ENCODE measurements around the gene CCDC60.

DNA sequence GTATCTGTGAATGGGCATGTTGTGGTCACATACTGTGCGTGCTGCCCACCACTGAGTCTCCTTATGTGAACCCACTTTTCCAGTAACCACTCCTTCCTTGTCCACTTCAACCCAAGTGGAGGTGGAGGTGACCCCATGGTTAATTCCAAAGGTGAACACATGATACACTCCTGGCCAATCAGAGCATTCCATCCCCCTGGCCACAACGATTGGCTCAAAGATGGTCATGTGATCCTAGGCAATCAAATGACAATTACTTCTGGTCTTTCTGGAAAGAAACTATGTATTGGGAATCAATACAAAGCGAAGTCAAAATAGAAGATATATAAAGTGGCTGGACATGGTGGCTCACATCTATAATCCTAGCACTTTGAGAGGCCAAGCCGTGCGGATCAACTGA is 20.2 kb upstream of the CCDC60 start:
- TF ChIP-seq POLR2AphosphoS5 (IDR thresholded peaks at IDR 0.05; ENCODE audit: low read depth, low read length): no peak
- TF ChIP-seq, protein P1, sequence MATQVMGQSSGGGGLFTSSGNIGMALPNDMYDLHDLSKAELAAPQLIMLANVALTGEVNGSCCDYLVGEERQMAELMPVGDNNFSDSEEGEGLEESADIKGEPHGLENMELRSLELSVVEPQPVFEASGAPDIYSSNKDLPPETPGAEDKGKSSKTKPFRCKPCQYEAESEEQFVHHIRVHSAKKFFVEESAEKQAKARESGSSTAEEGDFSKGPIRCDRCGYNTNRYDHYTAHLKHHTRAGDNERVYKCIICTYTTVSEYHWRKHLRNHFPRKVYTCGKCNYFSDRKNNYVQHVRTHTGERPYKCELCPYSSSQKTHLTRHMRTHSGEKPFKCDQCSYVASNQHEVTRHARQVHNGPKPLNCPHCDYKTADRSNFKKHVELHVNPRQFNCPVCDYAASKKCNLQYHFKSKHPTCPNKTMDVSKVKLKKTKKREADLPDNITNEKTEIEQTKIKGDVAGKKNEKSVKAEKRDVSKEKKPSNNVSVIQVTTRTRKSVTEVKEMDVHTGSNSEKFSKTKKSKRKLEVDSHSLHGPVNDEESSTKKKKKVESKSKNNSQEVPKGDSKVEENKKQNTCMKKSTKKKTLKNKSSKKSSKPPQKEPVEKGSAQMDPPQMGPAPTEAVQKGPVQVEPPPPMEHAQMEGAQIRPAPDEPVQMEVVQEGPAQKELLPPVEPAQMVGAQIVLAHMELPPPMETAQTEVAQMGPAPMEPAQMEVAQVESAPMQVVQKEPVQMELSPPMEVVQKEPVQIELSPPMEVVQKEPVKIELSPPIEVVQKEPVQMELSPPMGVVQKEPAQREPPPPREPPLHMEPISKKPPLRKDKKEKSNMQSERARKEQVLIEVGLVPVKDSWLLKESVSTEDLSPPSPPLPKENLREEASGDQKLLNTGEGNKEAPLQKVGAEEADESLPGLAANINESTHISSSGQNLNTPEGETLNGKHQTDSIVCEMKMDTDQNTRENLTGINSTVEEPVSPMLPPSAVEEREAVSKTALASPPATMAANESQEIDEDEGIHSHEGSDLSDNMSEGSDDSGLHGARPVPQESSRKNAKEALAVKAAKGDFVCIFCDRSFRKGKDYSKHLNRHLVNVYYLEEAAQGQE (IDR thresholded peaks at IDR 0.05; ENCODE audit: insufficient read depth in 1 of 2, low read depth in 2 of 2, low read length in 2 of 2): no peak
